Mesodermal cell (in vitro differentiated cells): ENCODE measurements around the gene FBXW2.

Experiments used
- H3K27ac ChIP-seq: 2 replicates; pipeline ENCODE4 v1.7.0; 2013; ENCODE audit warnings: mild to moderate bottlenecking, low read depth, low read length, moderate library complexity; ENCODE audit not compliant: severe bottlenecking
- H3K36me3 ChIP-seq: 2 replicates; pipeline ENCODE4 v1.7.1; 2013; ENCODE audit warnings: mild to moderate bottlenecking, low read length, moderate library complexity; ENCODE audit not compliant: control insufficient read depth, insufficient read depth
- H3K4me1 ChIP-seq: one replicate; pipeline ENCODE4 v1.7.1; 2013; ENCODE audit warnings: mild to moderate bottlenecking, low read length; ENCODE audit not compliant: insufficient read depth, control insufficient read depth, poor library complexity, severe bottlenecking
- H3K4me3 ChIP-seq: 2 replicates; pipeline ENCODE4 v1.7.0; 2013; ENCODE audit warnings: low read length, control low read depth, mild to moderate bottlenecking; ENCODE audit not compliant: insufficient read depth, poor library complexity, severe bottlenecking; ENCODE audit errors: extremely low read depth
- H3K9me3 ChIP-seq: 2 replicates; pipeline ENCODE4 v1.7.1; 2013; ENCODE audit warnings: mild to moderate bottlenecking, low read length, moderate library complexity; ENCODE audit not compliant: control insufficient read depth
- WGBS, 2 experiments: methylation state at CpG; one replicate each; pipeline ENCODE4 v1.1.5; 2013; ENCODE audit warnings: missing lambda C conversion rate in 2 of 2; ENCODE audit not compliant: insufficient coverage in 2 of 2; 5-methylcytosine and 5-hydroxymethylcytosine counted together

The FBXW2 gene

DNA sequence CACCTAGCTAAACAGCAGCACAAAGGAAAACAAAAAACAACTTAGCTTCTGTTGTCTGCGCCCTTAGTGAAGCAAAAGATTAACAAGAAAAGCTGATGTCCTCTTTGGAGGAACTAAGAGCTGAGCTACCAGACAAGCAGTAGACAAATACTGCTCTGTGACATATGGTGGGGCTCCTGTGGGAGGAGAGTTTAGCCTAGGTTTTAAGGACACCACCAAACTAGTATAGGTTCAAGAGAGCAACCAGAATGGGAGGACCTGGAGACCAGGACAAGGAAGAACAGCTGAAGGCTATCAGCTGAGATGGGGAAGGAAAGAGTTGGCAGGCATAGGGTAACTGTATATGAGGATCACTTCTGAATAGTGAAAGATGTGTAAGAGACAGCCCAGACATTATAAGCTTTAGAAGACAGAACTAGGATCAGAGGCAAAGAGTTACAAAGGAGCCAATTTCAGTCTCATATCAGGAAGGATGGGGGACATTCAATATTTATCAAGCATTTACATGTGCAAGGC is 27.2 kb downstream of the FBXW2 start:
- Histone ChIP-seq H3K27ac (no peak overlapping the region), H3K9me3 (no peaks in the 10 kb centered on the region), H3K4me3 (no peak overlapping the region), H3K4me1 (peaks cover 4% of the 10 kb centered on the region), H3K36me3 (peaks cover 95% of the 10 kb centered on the region)
- 86 to 100% methylated on average over 1 of the region's 1 CpG for WGBS, 2 experiments

GRCh38 chr9:120764476-120764875 is 28.7 kb downstream of the FBXW2 start:
- no peak overlapping the region for H3K4me3 ChIP-seq
- peaks cover 4% of the 10 kb centered on the region for H3K4me1 ChIP-seq
- H3K27ac ChIP-seq, result no peak overlapping the region
- H3K36me3 ChIP-seq, result peaks cover 93% of the 10 kb centered on the region
- no peaks in the 10 kb centered on the region for H3K9me3 ChIP-seq
- WGBS, 2 experiments, result 94 to 97% methylated on average over 11 of the region's 11 CpGs

DNA sequence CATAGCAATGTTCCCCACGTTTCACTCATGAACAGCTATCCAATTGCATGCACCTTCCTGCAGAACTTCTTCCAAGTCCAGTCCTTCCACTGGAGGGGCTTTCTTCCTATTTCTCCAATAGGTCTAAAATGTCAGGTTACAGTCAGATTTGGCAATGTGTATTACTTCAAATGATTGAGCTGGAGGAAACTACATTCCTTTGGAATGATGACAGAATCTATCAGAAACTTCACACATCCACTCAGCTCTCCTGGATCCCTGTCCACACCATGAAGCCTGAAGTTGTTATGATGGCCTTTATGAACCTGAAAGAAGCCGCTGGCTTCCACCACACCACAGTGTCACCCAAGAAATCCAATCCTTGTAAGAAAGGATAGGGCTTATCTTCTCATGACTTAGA is 32.2 kb downstream of the FBXW2 start:
- Histone ChIP-seq H3K4me3 (no peak overlapping the region), H3K9me3 (no peaks in the 10 kb centered on the region), H3K27ac (no peak overlapping the region), H3K36me3 (peaks cover 78% of the 10 kb centered on the region), H3K4me1 (no peaks in the 10 kb centered on the region)
- WGBS, 2 experiments, result 88 to 100% methylated on average over 1 of the region's 2 CpGs

GRCh38 chr9:120759755-120760400 is 33.3 kb downstream of the FBXW2 start:
- WGBS, 2 experiments, result 95 to 98% methylated on average over 8 to 9 of the region's 9 CpGs
- no peaks in the 10 kb centered on the region for H3K9me3 ChIP-seq
- H3K36me3 ChIP-seq, result peaks cover 66% of the 10 kb centered on the region
- no peaks in the 10 kb centered on the region for H3K4me1 ChIP-seq
- H3K4me3 ChIP-seq, result no peak overlapping the region
- no peak overlapping the region for H3K27ac ChIP-seq

DNA sequence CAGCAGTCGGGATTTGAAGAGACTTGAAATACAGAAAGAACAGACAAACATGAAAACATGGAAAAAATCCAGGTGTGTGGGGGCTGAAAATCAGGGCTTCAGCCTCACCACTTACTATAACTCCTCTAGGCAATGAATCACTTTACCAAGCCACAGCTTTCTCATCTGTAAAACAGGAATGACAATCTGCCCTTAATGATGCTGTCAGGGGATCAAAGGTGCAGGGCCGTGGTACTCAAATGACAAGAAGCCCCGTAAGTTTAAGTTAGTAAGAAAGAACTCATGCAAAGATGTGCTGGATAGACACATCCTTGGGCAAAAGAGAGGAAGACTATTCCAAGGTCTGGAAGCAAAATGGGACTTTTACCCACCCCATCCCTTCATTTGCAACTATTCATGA is 34.7 kb downstream of the FBXW2 start:
- Histone ChIP-seq H3K27ac (no peak overlapping the region), H3K36me3 (peaks cover 53% of the 10 kb centered on the region), H3K9me3 (no peaks in the 10 kb centered on the region), H3K4me3 (no peak overlapping the region), H3K4me1 (no peaks in the 10 kb centered on the region)
- WGBS, 2 experiments, result 92 to 100% methylated on average over 3 of the region's 3 CpGs

DNA sequence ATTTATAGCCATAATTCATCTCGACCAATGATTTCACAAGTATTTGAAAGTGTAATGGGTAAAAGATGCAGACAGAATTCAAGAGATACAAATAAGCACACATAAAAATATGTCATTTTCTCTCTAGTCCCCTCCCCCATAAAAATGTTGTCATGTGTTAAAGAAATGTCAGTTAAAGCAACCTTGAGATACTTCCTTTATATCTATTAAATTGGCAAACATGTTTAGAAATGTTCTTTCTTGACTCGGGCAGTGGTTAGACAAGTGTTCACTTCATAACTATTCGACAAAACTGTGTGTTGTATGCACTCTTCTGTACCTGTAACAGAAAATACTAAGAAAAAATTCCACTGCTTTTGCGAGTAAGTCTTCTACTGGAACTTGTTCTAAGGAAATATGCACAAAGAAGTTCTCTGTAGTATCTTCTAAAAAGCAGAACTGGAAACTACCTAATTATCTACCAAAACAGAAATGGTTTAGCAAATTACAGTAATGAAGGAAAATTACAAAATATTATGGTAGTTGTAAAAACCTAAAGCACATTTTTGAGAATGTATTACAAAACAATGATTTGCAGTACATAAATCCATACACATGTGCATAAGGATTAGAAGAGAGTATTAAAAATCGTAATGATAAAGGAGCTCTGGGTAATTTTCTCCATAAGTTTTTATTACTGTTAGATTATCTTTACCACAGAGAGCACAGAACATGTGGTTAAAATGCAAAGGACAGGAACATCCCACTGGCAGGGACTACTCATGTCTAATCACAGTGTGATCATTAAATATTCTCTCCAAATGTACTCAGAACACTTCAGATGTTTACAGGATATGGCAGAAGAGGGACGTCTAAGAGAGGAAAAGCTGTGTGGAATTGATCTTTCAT is 35.9 kb downstream of the FBXW2 start:
- H3K36me3 ChIP-seq, result peaks cover 40% of the 10 kb centered on the region

GRCh38 chr9:120756531-120756930 is 36.7 kb downstream of the FBXW2 start:
- Histone ChIP-seq H3K36me3 (peaks cover 33% of the 10 kb centered on the region), H3K4me1 (no peaks in the 10 kb centered on the region), H3K4me3 (no peak overlapping the region), H3K27ac (no peak overlapping the region), H3K9me3 (no peaks in the 10 kb centered on the region)
- WGBS, 2 experiments, result no CpG with 5 or more reads among the region's 1 CpG

More for the DNA sequence above, 35.9 kb downstream of the FBXW2 start:
- Histone ChIP-seq H3K9me3 (no peaks in the 10 kb centered on the region), H3K4me3 (no peak overlapping the region), H3K4me1 (no peaks in the 10 kb centered on the region), H3K27ac (no peak overlapping the region)
- 100% methylated on average over 2 of the region's 6 CpGs; no CpG with 5 or more reads in 1 of the 2 experiments for WGBS, 2 experiments

- 23 to 38% methylated on average over 2 to 5 of the region's 6 CpGs for WGBS, 2 experiments
- H3K4me1 ChIP-seq, result no peaks in the 10 kb centered on the region
- peaks cover 27% of the 10 kb centered on the region for H3K36me3 ChIP-seq
- no peak overlapping the region for H3K4me3 ChIP-seq
- no peaks in the 10 kb centered on the region for H3K9me3 ChIP-seq
- H3K27ac ChIP-seq, result no peak overlapping the region
Measured at GRCh38 chr9:120755810-120756434, 37.3 kb downstream of the FBXW2 start.

DNA sequence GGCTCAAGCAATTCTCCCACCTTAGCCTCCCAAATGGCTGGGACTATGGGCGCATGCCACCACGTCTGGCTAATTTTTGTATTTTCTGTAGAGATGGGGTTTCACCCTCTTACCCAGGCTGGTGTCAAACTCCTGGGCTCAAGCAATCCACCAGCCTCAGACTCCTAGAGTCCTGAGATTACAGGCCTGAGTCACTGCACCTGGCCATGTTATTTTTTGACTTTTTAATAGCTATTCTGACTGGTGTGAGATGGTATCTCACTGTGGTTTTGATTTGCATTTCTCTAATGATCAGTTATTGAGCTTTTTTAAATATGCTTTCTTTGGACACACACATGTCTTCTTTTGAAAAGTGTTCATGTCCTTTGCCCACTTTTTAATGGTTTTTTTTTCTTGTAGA is 38.2 kb downstream of the FBXW2 start:
- Histone ChIP-seq H3K9me3 (no peaks in the 10 kb centered on the region), H3K36me3 (peaks cover 20% of the 10 kb centered on the region), H3K27ac (no peak overlapping the region), H3K4me1 (no peaks in the 10 kb centered on the region), H3K4me3 (no peak overlapping the region)
- WGBS, 2 experiments, result 100% methylated on average over 1 to 2 of the region's 2 CpGs

DNA sequence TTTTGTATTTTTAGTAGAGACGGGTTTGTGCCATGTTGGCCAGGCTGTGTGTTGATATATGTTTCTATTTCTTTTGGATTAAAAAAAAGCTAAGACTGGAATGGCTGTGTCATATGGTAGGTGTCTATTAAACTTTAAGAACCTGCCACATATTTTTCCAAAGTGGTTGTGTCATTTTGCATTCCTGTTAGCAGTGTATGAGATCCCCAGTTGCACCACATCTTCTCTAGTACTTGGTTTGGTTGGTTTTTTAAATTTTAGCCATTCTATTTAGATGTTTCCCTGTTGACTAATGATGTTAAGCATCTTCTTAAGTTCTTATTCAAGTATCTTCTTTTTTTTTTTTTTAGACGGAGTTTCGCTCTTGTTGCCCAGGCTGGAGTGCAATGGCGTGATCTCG is 42.8 kb downstream of the FBXW2 start:
- Histone ChIP-seq H3K4me1 (no peaks in the 10 kb centered on the region), H3K27ac (no peak overlapping the region), H3K4me3 (no peak overlapping the region), H3K9me3 (peaks cover 3% of the 10 kb centered on the region), H3K36me3 (no peaks in the 10 kb centered on the region)
- 75% methylated on average over 1 of the region's 5 CpGs; no CpG with 5 or more reads in 1 of the 2 experiments for WGBS, 2 experiments
